Stimulated activated effector memory CD8-positive, alpha-beta T cell treated with anti-CD3 and anti-CD28 coated beads, Interleukin-12 subunit alpha, Interleukin-12 subunit beta, amount 100 ng/mL, for 72 hours (primary cell): Measurements from ENCODE around the gene CTSZ.
"Not testable (repeated sequence)": the region's sequence is repeated elsewhere in the genome, so short reads cannot be mapped to it uniquely, and the experiment has no call there.

Source experiments
- ATAC-seq: fragments of 150-1000 bp; cut with Tn5 transposase; 2 replicates; pipeline ENCODE4 v1.10.0; 2021
- DNase-seq, 2 donors: peaks; one replicate each; pipeline ENCODE4 v3.0.0; 2021 to 2022; ENCODE audit warnings: low spot score in 2 of 2
- H3K27ac Mint-ChIP-seq: one replicate; pipeline ENCODE4 v1.8.0; 2022; ENCODE audit warnings: mild to moderate bottlenecking, mixed read lengths
- H3K36me3 Mint-ChIP-seq: one replicate; pipeline ENCODE4 v1.8.0; 2022; ENCODE audit warnings: mild to moderate bottlenecking, mixed read lengths
- H3K4me1 Mint-ChIP-seq: one replicate; pipeline ENCODE4 v1.8.0; 2022; ENCODE audit warnings: mixed read lengths
- H3K4me3 Mint-ChIP-seq: one replicate; pipeline ENCODE4 v1.8.0; 2022; ENCODE audit warnings: mild to moderate bottlenecking, mixed read lengths
- H3K9me3 Mint-ChIP-seq: one replicate; pipeline ENCODE4 v1.8.0; 2022; ENCODE audit warnings: mixed read lengths

Gene CTSZ

DNA sequence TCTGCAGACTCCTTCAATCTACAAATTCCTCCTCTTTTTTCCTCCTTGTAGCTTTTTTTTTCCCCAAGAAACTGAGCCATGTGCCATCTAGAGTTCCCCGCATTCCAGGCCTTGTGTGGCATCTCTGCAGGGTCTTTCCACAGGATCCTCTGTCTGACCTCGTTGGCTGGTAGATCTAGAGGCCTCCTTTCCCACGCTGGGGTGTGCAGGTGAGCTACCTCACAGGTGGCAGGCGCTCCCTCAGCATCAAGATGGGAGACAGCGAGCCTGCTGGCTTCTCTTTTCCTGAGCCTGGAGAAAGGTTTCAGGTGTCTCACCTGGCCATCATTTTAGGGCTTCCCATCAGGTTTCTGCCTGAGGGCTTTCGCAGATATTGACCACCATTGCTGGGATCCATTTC, 35.6 kb downstream of the CTSZ start:
- no peaks in the 10 kb centered on the region for H3K4me1 Mint-ChIP-seq
- H3K4me3 Mint-ChIP-seq, result no peak overlapping the region
- DNase-seq (peak in 1 of 2 donors; percentile 44), ATAC-seq (no peak)
- H3K9me3 Mint-ChIP-seq, result peaks cover 2% of the 10 kb centered on the region
- H3K27ac Mint-ChIP-seq, result no peak overlapping the region
- H3K36me3 Mint-ChIP-seq, result no peaks in the 10 kb centered on the region

DNA sequence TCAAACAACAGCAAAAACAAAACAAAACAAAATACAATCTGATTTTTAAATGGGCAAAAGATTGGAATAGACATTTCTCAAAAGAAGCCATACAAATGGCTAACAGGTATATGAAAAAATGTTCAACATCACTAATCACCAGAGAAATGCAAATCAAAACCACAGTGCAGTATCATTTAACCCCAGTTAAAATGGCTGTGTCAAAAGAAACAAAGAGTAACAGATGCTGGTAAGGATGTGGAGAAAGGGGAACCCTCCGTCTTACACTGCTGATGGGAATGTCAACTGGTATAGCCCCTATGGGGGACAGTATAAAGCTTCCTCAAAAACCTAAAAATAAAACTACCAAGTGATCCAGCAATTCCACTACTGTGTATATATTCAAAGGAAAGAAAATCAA, 36.9 kb downstream of the CTSZ start:
- ATAC-seq (no peak), DNase-seq (no peak)
- peaks cover 1% of the 10 kb centered on the region for H3K9me3 Mint-ChIP-seq
- no peaks in the 10 kb centered on the region for H3K36me3 Mint-ChIP-seq
- no peak overlapping the region for H3K27ac Mint-ChIP-seq
- no peak overlapping the region for H3K4me3 Mint-ChIP-seq
- no peaks in the 10 kb centered on the region for H3K4me1 Mint-ChIP-seq

DNA sequence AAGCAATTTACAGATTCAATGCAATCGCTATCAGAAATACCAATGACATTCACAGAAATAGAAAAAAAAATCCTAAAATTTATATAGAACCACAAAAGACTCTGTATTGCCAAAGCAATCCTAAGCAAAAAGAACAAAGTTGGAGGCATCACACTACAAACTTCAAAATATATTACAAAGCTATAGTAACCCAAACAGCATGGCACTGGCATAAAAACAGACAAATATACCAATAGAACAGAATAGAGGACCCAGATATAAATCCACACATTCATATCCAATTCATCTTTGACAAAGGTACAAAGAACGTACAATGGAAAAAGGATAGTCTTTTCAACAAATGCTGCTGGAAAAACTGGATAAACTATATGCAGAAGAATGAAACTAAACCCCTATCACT, 37.6 kb downstream of the CTSZ start:
- Mint-ChIP-seq H3K9me3 (no peaks in the 10 kb centered on the region), H3K27ac (no peak overlapping the region), H3K4me3 (no peak overlapping the region), H3K36me3 (no peaks in the 10 kb centered on the region), H3K4me1 (no peaks in the 10 kb centered on the region)
- no peak for ATAC-seq
- DNase-seq, result no peak

DNA sequence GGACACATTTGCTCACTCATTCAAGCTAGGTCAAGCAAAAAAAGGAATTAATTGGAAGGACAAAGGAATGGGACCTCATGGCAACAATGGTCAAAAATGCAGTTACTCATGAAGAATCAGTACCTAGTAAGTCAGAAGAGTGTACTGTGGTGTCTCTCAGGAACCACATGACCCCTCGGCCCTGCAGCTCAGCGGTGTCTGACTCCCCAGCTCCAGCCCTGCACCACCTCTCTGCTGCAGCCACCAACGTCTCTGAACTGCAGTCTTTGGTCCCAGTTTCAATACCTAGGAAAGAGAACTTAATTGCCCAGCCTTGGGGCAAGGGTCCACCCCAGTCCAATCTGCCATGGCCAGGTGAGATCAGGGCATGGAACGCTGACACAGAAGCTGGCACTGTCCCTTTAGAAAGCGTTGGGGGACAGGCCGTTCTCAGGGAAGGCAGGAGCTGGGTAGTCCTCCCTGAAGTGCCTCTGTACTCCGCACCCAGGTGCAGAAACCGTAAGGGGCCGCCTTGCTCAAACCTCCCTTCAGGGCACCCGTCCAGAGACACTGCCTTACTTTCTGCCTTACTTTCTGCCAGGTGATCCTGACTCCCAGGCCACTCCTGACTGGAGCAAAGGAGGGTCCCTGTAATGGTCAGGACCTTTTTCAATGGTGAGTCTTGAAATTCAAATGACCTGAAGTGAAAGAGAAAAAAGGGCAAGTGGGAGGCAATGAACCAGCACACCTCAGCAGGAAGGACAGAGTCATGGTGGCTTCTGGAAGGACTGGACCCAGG, 39.2 kb downstream of the CTSZ start:
- no peaks in the 10 kb centered on the region for H3K9me3 Mint-ChIP-seq
- ATAC-seq (no peak), DNase-seq (peak in 1 of 2 donors; percentile 22)
- no peak overlapping the region for H3K4me3 Mint-ChIP-seq
- H3K36me3 Mint-ChIP-seq, result no peaks in the 10 kb centered on the region
- no peak overlapping the region for H3K27ac Mint-ChIP-seq
- no peaks in the 10 kb centered on the region for H3K4me1 Mint-ChIP-seq

- DNase-seq (peak in 1 of 2 donors; percentile 36), ATAC-seq (no peak)
- no peaks in the 10 kb centered on the region for H3K36me3 Mint-ChIP-seq
- H3K27ac Mint-ChIP-seq, result no peak overlapping the region
- H3K4me1 Mint-ChIP-seq, result no peaks in the 10 kb centered on the region
- no peak overlapping the region for H3K4me3 Mint-ChIP-seq
- H3K9me3 Mint-ChIP-seq, result no peaks in the 10 kb centered on the region
Observed at GRCh38 chr20:58965270-58966064, 41.6 kb downstream of the CTSZ start.

DNA sequence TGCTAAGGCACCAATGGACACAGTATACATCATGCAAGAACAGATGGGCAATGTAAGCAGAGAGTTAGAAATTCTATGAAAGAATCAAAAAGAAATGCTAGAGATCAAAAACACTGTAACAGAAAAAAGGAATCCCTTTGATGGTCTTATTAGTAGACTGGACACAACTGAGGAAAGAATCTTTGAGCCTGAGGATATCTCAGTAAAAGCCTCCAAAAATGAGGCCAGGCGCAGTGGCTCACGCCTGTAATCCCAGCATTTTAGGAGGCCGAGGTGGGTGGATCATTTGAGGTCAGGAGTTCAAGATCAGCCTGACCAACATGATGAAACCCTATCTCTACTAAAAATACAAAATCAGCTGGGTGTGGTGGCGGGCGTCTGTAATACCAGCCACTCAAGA, 43.1 kb downstream of the CTSZ start:
- H3K9me3 Mint-ChIP-seq, H3K36me3 Mint-ChIP-seq, ATAC-seq, H3K27ac Mint-ChIP-seq, H3K4me1 Mint-ChIP-seq, H3K4me3 Mint-ChIP-seq, DNase-seq: not testable (repeated sequence)

DNA sequence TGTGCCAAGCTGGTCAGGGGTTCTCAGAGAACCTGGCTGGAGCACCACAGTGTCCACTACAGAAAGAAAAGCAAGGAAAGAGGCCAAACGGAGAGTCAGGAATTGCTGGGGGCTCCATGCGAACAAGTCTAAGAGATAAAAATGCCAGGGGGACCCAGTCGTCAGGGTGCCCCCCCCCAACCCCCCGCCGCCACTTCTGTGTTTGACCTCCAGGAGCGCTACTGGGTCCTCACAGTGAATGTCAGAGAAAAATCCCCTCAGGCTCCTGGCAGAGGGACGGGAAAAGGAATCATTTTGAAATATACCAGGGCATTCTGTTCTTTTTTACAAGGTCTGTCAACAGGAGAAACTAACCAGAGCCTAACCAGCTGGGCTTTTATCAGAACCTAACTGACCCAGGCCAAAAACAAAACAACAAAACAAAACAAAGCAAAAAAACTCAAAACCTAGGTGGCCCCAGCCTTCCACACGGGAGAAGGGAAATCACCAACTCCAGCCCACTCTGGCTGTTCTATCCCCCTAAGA, 43.9 kb downstream of the CTSZ start:
- H3K36me3 Mint-ChIP-seq, result no peaks in the 10 kb centered on the region
- no peak for ATAC-seq

GRCh38 chr20:58959652-58960051, 47.4 kb downstream of the CTSZ start:
- Mint-ChIP-seq H3K36me3 (no peaks in the 10 kb centered on the region), H3K9me3 (no peaks in the 10 kb centered on the region), H3K4me1 (no peaks in the 10 kb centered on the region), H3K4me3 (no peak overlapping the region), H3K27ac (no peak overlapping the region)
- no peak for ATAC-seq
- no peak for DNase-seq

More for the DNA sequence above, 43.9 kb downstream of the CTSZ start:
- Mint-ChIP-seq H3K4me1 (no peaks in the 10 kb centered on the region), H3K27ac (no peak overlapping the region), H3K4me3 (no peak overlapping the region), H3K9me3 (no peaks in the 10 kb centered on the region)
- DNase-seq, result no peak

DNA sequence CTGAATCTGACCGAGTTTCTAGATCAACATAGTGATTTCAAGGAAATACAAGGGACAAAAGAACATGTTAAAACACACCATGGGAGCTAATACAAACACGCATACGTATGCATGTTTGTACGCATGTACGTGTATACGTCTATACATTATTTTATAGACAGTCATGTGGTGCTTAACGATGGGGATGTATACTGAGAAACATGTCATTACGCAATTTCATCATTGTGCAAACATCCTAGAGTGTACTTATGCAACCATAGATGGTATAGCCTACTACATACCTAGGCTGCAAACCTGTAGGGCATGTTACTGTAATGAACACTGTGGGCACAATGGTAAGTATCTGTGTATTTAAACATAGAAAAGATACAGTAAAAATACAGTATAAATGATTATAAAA, 51.0 kb downstream of the CTSZ start:
- no peak overlapping the region for H3K4me3 Mint-ChIP-seq
- no peak overlapping the region for H3K27ac Mint-ChIP-seq
- no peaks in the 10 kb centered on the region for H3K4me1 Mint-ChIP-seq
- no peak for DNase-seq
- ATAC-seq, result no peak
- no peaks in the 10 kb centered on the region for H3K9me3 Mint-ChIP-seq
- no peaks in the 10 kb centered on the region for H3K36me3 Mint-ChIP-seq

GRCh38 chr20:58953050-58953449, 54.0 kb downstream of the CTSZ start:
- H3K36me3 Mint-ChIP-seq, result no peaks in the 10 kb centered on the region
- no peak overlapping the region for H3K27ac Mint-ChIP-seq
- no peak overlapping the region for H3K4me3 Mint-ChIP-seq
- ATAC-seq, result no peak
- no peak for DNase-seq
- H3K4me1 Mint-ChIP-seq, result no peaks in the 10 kb centered on the region
- no peaks in the 10 kb centered on the region for H3K9me3 Mint-ChIP-seq

GRCh38 chr20:58950603-58951002, 56.5 kb downstream of the CTSZ start:
- ATAC-seq (no peak), DNase-seq (no peak)
- no peaks in the 10 kb centered on the region for H3K9me3 Mint-ChIP-seq
- no peak overlapping the region for H3K4me3 Mint-ChIP-seq
- no peaks in the 10 kb centered on the region for H3K4me1 Mint-ChIP-seq
- H3K27ac Mint-ChIP-seq, result no peak overlapping the region
- H3K36me3 Mint-ChIP-seq, result no peaks in the 10 kb centered on the region

GRCh38 chr20:58947797-58948388, 59.2 kb downstream of the CTSZ start:
- DNase-seq, H3K4me1 Mint-ChIP-seq, H3K36me3 Mint-ChIP-seq, H3K4me3 Mint-ChIP-seq, H3K27ac Mint-ChIP-seq, ATAC-seq, H3K9me3 Mint-ChIP-seq: not testable (repeated sequence)

DNA sequence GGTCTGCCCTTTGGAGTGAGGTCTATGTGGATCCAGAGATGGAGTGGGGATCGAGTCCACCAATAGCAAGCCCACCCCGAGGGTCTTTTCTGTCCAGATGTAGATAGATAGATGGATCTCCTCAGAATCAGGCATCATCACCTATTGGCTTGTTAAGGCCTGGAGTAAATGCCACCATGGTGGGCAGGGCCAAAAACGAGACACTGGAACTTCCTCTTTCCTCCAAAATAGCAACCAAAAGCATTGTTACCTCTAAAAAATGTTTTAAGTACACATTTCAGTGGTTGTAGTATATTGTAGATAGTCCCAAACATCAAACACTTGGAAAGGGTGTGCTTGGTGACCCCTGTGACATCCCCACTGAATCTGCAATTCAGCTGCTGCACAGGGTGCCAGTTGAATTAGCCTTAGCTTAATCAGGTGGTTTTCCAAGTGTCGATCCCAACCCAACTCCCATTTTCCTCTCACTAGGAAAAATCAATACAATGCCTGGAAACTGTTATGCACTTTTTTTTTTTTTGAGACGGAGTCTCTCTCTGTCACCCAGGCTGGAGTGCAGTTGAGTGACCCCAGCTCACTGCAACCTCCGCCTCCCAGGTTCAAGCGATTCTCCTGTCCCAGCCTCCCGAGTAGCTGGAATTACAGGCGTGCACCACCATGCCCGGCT, 61.0 kb downstream of the CTSZ start:
- Mint-ChIP-seq H3K4me1 (no peaks in the 10 kb centered on the region), H3K4me3 (no peak overlapping the region), H3K27ac (no peak overlapping the region), H3K36me3 (no peaks in the 10 kb centered on the region), H3K9me3 (no peaks in the 10 kb centered on the region)
- ATAC-seq (no peak), DNase-seq (no peak)
